GM12872 (cell line): ENCODE measurements around the gene RNF157.

ENCODE experiments used
- TF ChIP-seq, protein P1 (sequence below): IDR thresholded peaks from 3 replicates; pipeline ENCODE4 v1.5.1; 2011; ENCODE audit warnings: low read depth, mild to moderate bottlenecking, low read length, moderate library complexity; ENCODE audit not compliant: insufficient read depth

RNF157 gene

DNA sequence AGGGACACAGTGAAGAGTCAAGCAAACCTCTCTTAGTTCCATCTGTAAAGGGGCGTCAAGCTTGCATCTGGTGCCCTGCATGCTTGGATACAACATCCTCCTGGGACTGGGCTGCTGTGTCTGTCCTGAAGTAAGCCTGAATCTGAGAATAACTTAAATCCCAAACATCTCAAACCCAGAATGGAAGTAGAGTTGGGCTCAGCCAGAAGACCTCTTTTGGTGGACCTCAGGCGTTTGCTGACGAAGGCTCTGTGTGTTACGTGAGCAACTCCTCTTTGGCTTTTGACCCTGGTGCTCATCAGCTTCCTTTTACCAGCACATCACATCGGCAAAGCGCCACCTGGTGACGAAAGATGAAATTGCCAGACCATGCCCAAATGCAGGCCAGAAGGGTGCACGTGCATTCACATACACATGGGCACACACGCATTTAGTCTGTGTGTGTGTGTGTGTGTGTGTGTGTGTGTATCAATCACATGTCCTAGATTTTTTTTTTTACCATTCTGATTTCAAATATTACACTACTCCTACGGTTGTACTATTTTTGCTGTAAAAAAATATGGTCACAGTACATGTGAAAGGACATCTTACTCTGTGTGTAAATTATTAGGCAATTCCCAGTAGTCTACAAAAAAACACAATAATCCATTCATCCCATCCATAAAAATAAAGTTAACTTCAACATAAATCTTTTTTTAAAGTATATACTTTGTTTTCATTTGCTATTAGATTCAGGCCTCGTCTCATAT is 58.1 kb downstream of the RNF157 start:
- TF ChIP-seq, protein P1, sequence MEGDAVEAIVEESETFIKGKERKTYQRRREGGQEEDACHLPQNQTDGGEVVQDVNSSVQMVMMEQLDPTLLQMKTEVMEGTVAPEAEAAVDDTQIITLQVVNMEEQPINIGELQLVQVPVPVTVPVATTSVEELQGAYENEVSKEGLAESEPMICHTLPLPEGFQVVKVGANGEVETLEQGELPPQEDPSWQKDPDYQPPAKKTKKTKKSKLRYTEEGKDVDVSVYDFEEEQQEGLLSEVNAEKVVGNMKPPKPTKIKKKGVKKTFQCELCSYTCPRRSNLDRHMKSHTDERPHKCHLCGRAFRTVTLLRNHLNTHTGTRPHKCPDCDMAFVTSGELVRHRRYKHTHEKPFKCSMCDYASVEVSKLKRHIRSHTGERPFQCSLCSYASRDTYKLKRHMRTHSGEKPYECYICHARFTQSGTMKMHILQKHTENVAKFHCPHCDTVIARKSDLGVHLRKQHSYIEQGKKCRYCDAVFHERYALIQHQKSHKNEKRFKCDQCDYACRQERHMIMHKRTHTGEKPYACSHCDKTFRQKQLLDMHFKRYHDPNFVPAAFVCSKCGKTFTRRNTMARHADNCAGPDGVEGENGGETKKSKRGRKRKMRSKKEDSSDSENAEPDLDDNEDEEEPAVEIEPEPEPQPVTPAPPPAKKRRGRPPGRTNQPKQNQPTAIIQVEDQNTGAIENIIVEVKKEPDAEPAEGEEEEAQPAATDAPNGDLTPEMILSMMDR: peak; percentile 94

DNA sequence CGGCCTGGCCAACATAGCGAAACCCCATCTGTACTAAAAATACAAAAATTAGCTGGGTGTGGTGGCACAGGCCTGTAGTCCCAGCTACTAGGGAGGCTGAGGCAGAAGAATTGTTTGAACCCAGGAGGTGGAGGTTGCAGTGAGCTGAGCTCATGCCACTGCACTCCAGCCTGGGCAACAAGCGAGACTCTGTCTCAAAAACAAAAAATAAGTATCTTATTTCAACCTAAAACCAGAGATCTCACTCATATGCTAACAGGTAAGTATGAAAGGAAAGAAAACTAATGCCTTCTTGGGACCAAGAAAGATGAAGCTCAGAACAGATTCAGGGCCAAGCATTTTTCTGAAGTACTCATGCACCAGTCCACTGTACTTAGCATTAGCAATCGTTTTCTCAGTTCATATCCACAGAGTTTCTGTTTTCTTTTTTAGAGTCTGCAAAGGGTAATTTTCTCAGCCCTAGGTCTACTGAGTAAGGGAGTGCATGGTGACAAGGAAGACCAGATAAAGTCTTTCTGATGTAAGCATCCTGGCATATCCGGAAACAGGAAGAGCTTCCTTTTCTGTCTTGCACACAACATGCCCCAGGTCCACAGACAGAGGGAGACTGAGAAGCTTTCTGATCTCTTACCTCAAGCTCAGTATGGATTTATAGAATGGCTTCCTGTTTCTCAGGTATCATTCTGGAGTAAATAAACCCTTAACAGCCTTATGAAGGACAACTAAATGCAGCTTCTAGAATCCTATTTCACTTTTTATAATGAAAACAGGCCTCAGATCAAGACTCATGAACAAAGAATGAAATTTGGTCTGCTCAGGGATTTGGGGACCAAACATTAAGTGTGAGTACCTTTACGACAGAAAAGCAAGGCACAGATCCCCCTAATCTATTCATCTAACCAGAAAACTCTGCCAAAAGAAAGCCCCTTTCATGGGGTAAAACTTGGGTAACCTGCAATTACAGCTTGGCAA is 60.5 kb downstream of the RNF157 start:
- TF ChIP-seq, protein P1: 0 out of 3 replicates have a peak, but pooled peaks have one; percentile 12

DNA sequence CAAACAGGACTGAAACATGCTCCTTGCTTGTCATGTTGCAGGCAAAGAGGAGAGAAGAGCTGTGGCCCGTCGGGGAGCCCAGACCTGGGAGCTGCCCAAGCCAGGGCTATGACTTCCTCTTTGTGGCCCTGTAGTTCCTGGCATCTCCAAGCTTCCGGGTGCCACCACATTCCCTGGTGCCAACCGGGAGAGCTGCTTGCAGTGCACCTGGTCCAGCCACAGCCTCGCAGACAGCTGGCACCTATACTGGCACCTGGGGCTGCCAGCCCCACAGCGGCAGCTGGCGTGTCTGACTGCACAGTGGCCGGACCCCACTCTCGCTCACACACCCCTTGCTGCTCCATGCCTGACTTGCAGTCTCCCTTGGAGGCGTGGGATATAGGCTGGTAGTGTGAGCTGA is 62.2 kb downstream of the RNF157 start:
- TF ChIP-seq, protein P1: no peak

DNA sequence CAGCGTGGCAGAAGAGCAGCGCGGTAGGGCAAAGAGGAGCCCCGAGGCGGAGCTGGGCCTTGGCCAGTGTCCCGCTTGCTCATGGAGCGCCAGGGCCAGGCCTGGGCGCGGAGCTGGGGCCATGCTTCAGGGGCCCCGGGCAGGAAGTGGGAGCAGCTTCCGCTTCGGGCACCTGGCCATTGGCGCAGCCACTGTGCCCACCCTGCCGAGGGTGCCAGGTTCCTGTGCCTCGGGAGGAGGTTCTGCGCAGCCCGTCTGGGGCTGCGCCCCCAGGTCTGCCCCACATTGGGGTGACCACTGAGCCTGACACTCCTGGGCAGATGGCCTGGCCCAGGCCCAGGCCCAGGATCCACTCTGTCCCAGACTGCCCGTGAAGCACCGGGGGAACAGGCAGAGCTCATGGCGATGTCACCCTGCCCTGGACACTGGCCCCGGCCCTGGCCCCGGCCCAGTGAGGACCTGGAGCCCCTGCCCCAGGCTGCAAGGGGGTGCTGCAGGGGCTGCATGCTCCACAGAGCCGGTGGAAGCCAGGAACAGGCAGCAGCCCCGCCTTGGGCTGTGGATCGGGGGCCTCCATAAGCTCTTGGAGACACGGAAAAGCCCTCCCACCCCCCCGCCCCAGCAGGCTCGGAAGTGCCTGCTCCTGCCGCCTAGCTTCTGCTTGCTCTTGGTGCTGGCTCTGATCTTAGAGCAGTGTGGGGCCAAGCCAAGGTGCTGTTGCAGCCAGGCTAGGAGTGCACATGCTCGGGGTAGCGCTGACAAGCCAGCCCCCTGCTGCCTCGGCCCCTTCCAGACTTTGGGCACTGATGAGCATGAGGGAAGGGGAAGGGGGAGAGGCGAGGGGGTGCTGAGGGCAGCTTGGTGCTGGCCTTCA is 63.4 kb downstream of the RNF157 start:
- TF ChIP-seq, protein P1: no peak

DNA sequence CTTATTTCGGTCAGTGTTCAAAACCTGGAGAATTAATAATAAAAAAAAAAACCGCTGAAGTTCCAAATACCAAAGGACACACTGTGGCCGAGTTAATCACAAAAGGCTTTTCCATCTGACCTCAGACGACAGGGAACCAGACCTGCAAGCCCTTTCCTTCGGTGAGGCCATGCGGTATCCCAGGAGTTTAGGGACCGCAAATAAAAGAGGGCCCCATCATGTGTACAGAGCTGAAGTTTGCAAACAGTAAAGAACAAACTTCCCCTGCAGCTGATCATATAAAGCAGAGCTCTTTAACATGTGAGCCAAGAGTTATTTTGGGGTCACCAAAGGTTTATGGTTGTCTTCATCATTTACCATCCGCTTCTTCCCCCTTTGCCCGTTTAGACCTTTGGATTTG is 66.3 kb downstream of the RNF157 start:
- TF ChIP-seq, protein P1: no peak

DNA sequence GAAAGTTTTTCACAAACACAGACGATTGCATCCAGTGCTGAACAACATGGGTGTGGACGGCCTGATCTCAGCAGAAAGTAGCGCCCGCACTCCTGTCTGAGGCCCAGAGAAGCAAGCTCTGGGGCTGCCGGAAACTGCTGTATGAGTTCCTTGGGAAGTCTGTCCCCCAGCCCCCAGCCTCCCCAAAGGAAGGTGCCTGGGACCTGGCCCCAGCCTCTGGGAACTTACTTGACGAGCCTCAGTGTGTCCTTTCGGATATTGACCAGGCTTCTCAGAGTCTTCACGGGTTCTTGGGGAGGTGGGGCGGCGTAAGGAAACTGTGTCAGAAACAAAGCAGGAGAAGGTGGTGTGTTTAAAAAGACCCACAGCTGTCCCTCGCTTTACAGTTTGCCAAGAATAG is 66.8 kb downstream of the RNF157 start:
- TF ChIP-seq, protein P1: no peak
